ENCODE results near the gene PECR.
"Not testable (repeated sequence)": the region's sequence is repeated elsewhere in the genome, so short reads cannot be mapped to it uniquely, and the experiment has no call there.

The PECR gene

DNA sequence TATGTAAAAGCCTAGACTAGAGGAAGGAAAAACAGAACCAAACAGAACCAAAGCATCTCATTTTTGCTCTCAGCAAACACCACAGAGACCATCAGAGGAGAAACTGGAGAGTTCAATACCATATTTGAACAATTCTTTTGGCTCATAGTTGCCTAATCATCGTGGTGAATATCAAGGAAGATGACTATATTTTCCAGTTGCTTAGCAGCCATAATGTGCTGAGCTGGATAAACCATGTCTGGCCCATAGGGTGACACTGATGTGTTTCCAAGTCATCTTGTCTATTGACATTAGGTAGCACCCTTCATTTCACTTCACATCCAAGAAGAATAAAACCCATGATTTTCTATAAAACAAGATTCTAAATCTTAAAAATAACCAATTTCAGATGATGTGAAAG lies 21.6 kb upstream of the PECR start:
- no peak for FAIRE-seq

- FAIRE-seq, result no peak
Observed at GRCh38 chr2:216101109-216101508, 19.5 kb upstream of the PECR start.

GRCh38 chr2:216098421-216099334 lies 17.1 kb upstream of the PECR start:
- FAIRE-seq, result no peak

GRCh38 chr2:216094701-216095100 lies 13.1 kb upstream of the PECR start:
- no peak for FAIRE-seq

DNA sequence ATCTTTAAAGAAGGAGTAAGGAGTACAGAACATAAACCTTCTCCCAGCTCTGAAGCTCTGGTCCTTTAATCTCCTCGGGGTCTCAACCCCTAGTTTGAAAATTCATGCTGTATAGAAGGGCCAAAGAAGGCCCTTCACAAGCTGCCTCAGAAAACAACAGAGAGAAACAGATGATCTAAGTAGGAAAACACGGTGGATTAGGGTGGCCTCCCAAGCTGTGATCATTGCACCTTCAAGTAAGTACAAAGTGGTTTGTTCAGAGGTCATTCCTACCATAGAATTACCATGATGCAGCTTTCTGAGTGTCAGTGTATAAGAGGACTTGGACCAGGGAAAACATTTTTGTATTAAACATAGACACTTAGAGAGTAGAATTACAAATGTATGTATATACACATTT lies 11.0 kb upstream of the PECR start:
- no peak for FAIRE-seq

DNA sequence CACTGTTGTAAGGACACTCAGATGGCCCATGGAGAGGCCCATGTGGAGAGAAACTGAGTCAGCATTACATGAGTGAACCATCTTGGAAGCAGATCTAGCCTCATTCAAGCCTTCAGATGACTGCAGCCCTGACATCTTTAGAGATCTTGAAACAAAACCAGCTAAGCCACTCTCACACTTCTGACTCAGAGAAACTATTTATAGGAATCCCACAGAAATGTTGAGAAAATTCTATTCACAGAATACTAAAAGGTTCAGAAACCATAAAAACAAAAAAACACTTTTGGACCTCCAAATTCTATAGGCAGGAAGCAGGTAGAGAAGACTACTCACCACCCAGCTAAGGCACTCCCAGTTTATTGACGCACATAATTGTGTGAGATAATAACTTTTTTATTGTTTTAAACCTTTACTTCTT lies 8.8 kb upstream of the PECR start:
- FAIRE-seq, result no peak

GRCh38 chr2:216086207-216086893 lies 4.7 kb upstream of the PECR start:
- no peak for FAIRE-seq

GRCh38 chr2:216084547-216084946 lies 2.9 kb upstream of the PECR start:
- FAIRE-seq, result no peak

GRCh38 chr2:216083464-216084281 lies 2.1 kb upstream of the PECR start:
- no peak for FAIRE-seq

DNA sequence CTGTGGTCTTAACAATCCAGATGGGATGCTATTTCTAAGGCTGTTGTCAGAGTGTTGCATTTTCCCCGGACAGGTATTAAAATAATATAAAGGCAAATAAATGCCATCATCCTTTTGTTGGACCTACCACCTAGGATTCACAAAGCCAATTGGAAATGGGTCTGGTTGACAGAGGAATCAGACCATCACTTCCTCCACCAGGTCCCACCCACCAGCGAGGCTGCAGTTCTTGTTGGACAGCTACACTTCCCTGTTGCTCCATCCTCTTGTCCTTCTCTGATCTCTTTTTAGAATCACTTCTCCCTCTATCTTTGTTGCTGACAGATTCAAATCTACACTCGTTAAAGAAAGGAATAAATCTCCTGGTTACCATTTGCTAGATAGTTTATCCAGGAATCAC lies 1.2 kb upstream of the PECR start:
- no peak for FAIRE-seq

- FAIRE-seq, result no peak
Observed at GRCh38 chr2:216082117-216082711, 605 bp upstream of the PECR start.

DNA sequence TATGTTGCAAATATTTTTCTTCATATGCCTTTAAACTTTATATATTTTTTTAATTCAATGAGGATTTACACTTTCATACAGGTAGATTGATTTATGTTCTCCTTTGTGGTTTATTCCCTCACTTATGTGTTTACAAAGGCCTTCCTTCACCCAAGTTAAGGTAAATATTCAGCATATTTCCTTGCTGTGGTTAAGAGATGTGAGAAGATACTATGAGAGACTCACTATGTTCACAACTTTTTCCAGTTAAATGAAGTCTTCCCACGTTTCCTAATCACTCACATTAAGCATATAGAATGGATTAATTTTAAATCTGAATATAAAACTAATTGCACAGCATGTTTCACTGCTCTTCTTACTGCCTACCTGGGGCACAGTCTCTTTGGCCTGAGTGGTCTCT lies 597 bp downstream of the PECR start:
- no peak for FAIRE-seq

DNA sequence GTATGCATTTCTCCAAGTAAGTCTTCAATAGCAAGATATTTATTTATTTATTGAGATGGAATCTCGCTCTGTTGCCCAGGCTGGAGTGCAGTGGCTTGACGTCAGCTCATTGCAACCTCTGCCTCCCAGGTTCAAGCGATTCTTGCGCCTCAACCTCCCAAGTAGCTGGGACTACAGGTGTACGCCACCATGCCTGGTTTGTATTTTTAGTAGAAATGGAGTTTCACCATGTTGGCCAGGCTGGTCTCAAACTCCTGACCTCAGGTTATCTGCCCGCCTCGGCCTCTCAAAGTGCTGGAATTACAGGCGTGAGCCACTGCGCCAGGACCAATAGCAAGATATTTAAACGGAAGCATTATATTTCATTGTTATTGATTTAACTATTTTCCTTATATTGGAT lies 1.6 kb downstream of the PECR start:
- FAIRE-seq, result not testable (repeated sequence)

DNA sequence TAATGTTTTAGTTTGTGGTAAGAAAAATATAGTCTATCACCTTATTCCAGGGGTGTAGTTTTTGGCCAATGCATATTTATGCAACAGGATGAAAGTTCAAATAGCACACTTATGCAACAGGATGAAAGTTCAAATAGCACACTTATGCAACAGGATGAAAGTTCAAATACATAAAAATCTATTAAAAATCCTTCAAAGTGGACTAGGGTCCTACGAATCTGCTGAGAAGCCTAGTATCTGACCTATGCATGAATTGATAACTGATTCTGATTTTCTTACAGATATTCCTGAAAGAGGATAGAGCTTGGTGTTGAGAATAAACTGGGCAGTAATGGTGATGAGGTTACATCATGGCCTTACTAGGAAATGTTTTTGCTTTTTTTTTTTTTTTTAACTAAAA lies 2.8 kb downstream of the PECR start:
- no peak for FAIRE-seq

- FAIRE-seq, result no peak
Observed at GRCh38 chr2:216075510-216076485, 5.8 kb downstream of the PECR start.

GRCh38 chr2:216074794-216075193 lies 6.8 kb downstream of the PECR start:
- no peak for FAIRE-seq

GRCh38 chr2:216074380-216074779 lies 7.2 kb downstream of the PECR start:
- FAIRE-seq, result no peak

GRCh38 chr2:216073773-216074172 lies 7.8 kb downstream of the PECR start:
- no peak for FAIRE-seq

DNA sequence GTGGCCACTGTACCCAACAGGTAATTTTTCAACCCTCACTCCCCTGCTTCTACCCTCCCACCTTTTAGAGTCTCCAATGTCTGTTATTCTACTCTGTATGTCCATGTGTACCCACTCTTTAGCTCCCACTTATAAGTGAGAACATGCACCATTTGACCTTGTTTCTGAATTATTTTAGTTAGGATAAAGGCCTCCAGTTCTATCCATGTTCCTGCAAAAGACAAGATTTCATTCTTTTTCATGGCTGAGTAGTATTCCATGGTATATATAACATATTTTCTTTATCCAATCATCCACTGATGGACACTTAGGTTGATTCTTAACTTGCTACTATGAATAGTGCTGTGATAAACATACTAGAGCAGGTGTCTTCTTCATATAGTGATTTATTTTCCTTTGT lies 9.1 kb downstream of the PECR start:
- FAIRE-seq, result no peak

DNA sequence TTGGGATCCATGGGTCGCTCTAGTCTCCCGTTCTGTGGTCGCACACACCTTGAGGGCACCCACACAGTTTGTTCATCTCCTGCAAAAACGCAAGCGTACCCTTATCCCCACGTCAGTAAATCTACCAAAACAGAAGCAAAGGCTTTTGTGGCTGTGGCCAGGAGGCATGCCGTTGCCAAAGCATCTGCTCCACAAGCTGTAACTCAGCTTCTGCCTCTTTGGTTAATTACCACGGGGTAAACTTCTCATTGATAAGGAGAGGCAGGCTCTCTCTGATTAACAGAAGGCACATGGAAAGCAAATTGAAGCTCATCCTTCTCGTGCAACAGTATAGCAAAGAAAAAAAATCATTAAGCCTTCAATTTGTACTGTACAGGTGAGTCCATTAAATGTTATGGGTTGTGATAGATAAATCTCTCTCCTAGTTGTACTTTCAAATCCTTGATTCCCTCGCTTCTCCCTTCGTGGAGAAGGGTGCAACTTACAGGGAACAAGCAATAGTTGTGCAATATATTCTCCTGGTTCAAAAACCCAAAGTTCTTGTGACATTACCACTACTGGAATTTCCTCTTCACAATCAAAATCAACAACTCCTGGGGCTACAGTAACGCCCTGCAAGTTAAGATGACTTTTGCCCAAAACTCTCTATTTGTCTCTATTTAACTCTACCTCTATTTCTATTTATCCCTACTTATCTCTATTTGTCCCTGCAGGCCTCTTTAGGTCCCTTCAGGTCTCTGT lies 10.3 kb downstream of the PECR start:
- FAIRE-seq, result no peak

GRCh38 chr2:216070195-216070594 lies 11.4 kb downstream of the PECR start:
- FAIRE-seq, result no peak
